ENCODE results near the gene CHI3L2.

CHI3L2 gene

GRCh38 chr1:111197598-111198284 is 29.8 kb upstream of the CHI3L2 start:
- DNase-seq (ENCODE audit: insufficient read length, low spot score) (no peak), FAIRE-seq (no peak)
- TF ChIP-seq POLR2A (IDR thresholded peaks at IDR 0.05; ENCODE audit: low read depth, low read length), result no peak

GRCh38 chr1:111198836-111199235 is 28.7 kb upstream of the CHI3L2 start:
- FAIRE-seq (no peak), DNase-seq (ENCODE audit: insufficient read length, low spot score) (no peak)
- TF ChIP-seq POLR2A (IDR thresholded peaks at IDR 0.05; ENCODE audit: low read depth, low read length), result no peak

- DNase-seq (ENCODE audit: insufficient read length, low spot score), result no peak
- no peak for TF ChIP-seq POLR2A (IDR thresholded peaks at IDR 0.05; ENCODE audit: low read depth, low read length)
- no peak for FAIRE-seq
Measured at GRCh38 chr1:111199329-111199728, 28.2 kb upstream of the CHI3L2 start.

- DNase-seq (ENCODE audit: insufficient read length, low spot score) (no peak), FAIRE-seq (no peak)
- TF ChIP-seq POLR2A (IDR thresholded peaks at IDR 0.05; ENCODE audit: low read depth, low read length), result no peak
Measured at GRCh38 chr1:111199881-111200801, 27.4 kb upstream of the CHI3L2 start, which contains the start of gene DENND2D. Gene DENND2D, minus strand, starts transcription at chr1:111200646. Its CDS starts 187 bp downstream, at chr1:111200459.

GRCh38 chr1:111200802-111201161 is 26.7 kb upstream of the CHI3L2 start:
- no peak for FAIRE-seq
- DNase-seq (ENCODE audit: insufficient read length, low spot score), result no peak
- TF ChIP-seq POLR2A (IDR thresholded peaks at IDR 0.05; ENCODE audit: low read depth, low read length), result no peak

GRCh38 chr1:111201275-111202090 is 26.0 kb upstream of the CHI3L2 start:
- FAIRE-seq, result no peak

GRCh38 chr1:111202366-111202706 is 25.2 kb upstream of the CHI3L2 start:
- TF ChIP-seq POLR2A (IDR thresholded peaks at IDR 0.05; ENCODE audit: low read depth, low read length), result no peak
- no peak for FAIRE-seq
- DNase-seq (ENCODE audit: insufficient read length, low spot score), result no peak

More at GRCh38 chr1:111201275-111202090, 26.0 kb upstream of the CHI3L2 start:
- TF ChIP-seq POLR2A (IDR thresholded peaks at IDR 0.05; ENCODE audit: low read depth, low read length), result no peak
- no peak for DNase-seq (ENCODE audit: insufficient read length, low spot score)

- FAIRE-seq (no peak), DNase-seq (ENCODE audit: insufficient read length, low spot score) (no peak)
- TF ChIP-seq POLR2A (IDR thresholded peaks at IDR 0.05; ENCODE audit: low read depth, low read length), result no peak
Measured at GRCh38 chr1:111202707-111203623, 24.5 kb upstream of the CHI3L2 start.

- DNase-seq (ENCODE audit: insufficient read length, low spot score), result no peak
- no peak for FAIRE-seq
- TF ChIP-seq POLR2A (IDR thresholded peaks at IDR 0.05; ENCODE audit: low read depth, low read length), result no peak
Measured at GRCh38 chr1:111203681-111204200, 23.8 kb upstream of the CHI3L2 start.

GRCh38 chr1:111204201-111204982 is 23.1 kb upstream of the CHI3L2 start:
- FAIRE-seq, result no peak
- no peak for TF ChIP-seq POLR2A (IDR thresholded peaks at IDR 0.05; ENCODE audit: low read depth, low read length)
- no peak for DNase-seq (ENCODE audit: insufficient read length, low spot score)

- FAIRE-seq, result no peak
- no peak for DNase-seq (ENCODE audit: insufficient read length, low spot score)
Measured at GRCh38 chr1:111204983-111205713, 22.4 kb upstream of the CHI3L2 start.

GRCh38 chr1:111205714-111206050 is 21.8 kb upstream of the CHI3L2 start:
- FAIRE-seq (no peak), DNase-seq (ENCODE audit: insufficient read length, low spot score) (no peak)
- TF ChIP-seq POLR2A (IDR thresholded peaks at IDR 0.05; ENCODE audit: low read depth, low read length), result no peak

More at GRCh38 chr1:111204983-111205713, 22.4 kb upstream of the CHI3L2 start:
- no peak for TF ChIP-seq POLR2A (IDR thresholded peaks at IDR 0.05; ENCODE audit: low read depth, low read length)

Data from H54 (cell line).